HepG2 (cell line): ENCODE data around the gene TUG1. TPM values are rescaled to one million over a fixed set of nuclear protein-coding genes. Genes with fewer than 3 reads are reported as not detected.

Experiments used
- ATAC-seq: fragments of 200-7000 bp; cut with Tn5 transposase; 3 replicates; pipeline ENCODE4 v1.9.1; 2020; ENCODE audit warnings: mild to moderate bottlenecking, moderate library complexity
- BruUV-seq: library from RNA; stranded (reverse); fragments of 400-500 nt; replicated peaks from 2 replicates; lab custom pipeline; 2021; lab: Mats Ljungman, UMichigan
- CTCF ChIA-PET: fragments of 300-600 bp; formaldehyde crosslinking; extraction: SDS; loops from one replicate; lab custom pipeline; 2021; ENCODE audit warnings: low total read pairs, inconsistent platforms, low intra/inter-chr PET ratio; lab: Yijun Ruan, JAX
- POLR2A ChIA-PET: fragments of 350-600 bp; sonication (Branson Sonifier 250); formaldehyde crosslinking; loops from one replicate; lab custom pipeline; 2020; ENCODE audit warnings: antibody characterized with exemption, inconsistent platforms; lab: Yijun Ruan, JAX
- DNase-seq: peaks from one replicate; pipeline ENCODE4 v3.0.0-alpha.2; 2015; ENCODE audit warnings: low spot score
- FAIRE-seq: peaks from 3 replicates; lab custom pipeline; 2011; peaks lifted over from hg19 to GRCh38; lab: Jason Lieb, UNC
- H2AFZ ChIP-seq: one replicate; pipeline ENCODE4 v1.6.1; 2011; ENCODE audit warnings: low read length, inconsistent platforms
- H3K27ac ChIP-seq: fragments of 300-600 bp; 3 replicates; pipeline ENCODE4 v1.8.0; 2011; ENCODE audit warnings: mixed run types, mild to moderate bottlenecking, mixed read lengths, low read length, inconsistent platforms; ENCODE audit not compliant: insufficient read depth; ENCODE audit errors: extremely low read length
- H3K27me3 ChIP-seq, 2 experiments: fragments of 200-600 bp in 1 of 2; 2 replicates in 1 of 2; 3 replicates in 1 of 2; pipeline versions ENCODE4 v1.6.0 to v1.8.0; 2011; ENCODE audit warnings: low read length in 2 of 2, mild to moderate bottlenecking in 2 of 2, moderate library complexity in 2 of 2, inconsistent platforms in 1 of 2; ENCODE audit not compliant: insufficient read depth in 2 of 2, control insufficient read depth in 1 of 2
- H3K36me3 ChIP-seq, 2 experiments: fragments of 200-600 bp in 1 of 2; replicated peaks in 1 of 2; 2 replicates in 1 of 2; 3 replicates in 1 of 2; pipeline versions ENCODE4 v1.5.1 to v1.8.0; 2011; ENCODE audit warnings: low read length in 2 of 2, inconsistent platforms in 1 of 2; ENCODE audit not compliant: insufficient read depth in 2 of 2, control insufficient read depth in 1 of 2
- H3K4me1 ChIP-seq: 2 replicates; pipeline ENCODE4 v1.5.1; 2012; ENCODE audit warnings: low read length, inconsistent platforms; ENCODE audit not compliant: insufficient read depth
- H3K4me2 ChIP-seq: 2 replicates; pipeline ENCODE4 v1.6.0; 2011; ENCODE audit warnings: low read depth, low read length, inconsistent platforms
- H3K4me3 ChIP-seq, 3 experiments: fragments of 200-600 bp in 1 of 3; sonication (generic), shearing (Covaris generic) in 1 of 3; replicated peaks in 1 of 3; 2 replicates each; pipeline ENCODE4 v1.5.1; 2011 to 2016; ENCODE audit warnings: low read length in 3 of 3, inconsistent platforms in 2 of 3, low read depth in 2 of 3, mild to moderate bottlenecking in 2 of 3, control low read depth in 1 of 3, mixed read lengths in 1 of 3; ENCODE audit not compliant: insufficient read depth in 1 of 3
- H3K79me2 ChIP-seq: one replicate; pipeline ENCODE4 v1.6.1; 2011; ENCODE audit warnings: low read length, inconsistent platforms; ENCODE audit not compliant: insufficient read depth
- H3K9ac ChIP-seq: 2 replicates; pipeline ENCODE4 v1.6.0; 2011; ENCODE audit warnings: mild to moderate bottlenecking, low read depth, low read length, inconsistent platforms; ENCODE audit not compliant: insufficient read depth
- H3K9me3 ChIP-seq: 2 replicates; pipeline ENCODE4 v1.5.1; 2012; ENCODE audit warnings: mild to moderate bottlenecking, low read length
- H4K20me1 ChIP-seq: 2 replicates; pipeline ENCODE4 v1.6.0; 2011; ENCODE audit warnings: inconsistent platforms, mild to moderate bottlenecking, low read length, moderate library complexity; ENCODE audit not compliant: insufficient read depth
- FOSL1 ChIP-seq: sonication (generic); formaldehyde crosslinking; IDR thresholded peaks from 2 replicates; pipeline ENCODE4 v1.9.0; 2021; ENCODE audit warnings: missing genetic modification reagents, borderline replicate concordance
- GABPB1 ChIP-seq: IDR thresholded peaks from 2 replicates; pipeline ENCODE4 v1.6.1; 2016; ENCODE audit warnings: mild to moderate bottlenecking, missing genetic modification reagents, moderate library complexity, missing compliant biosample characterization
- GZF1 ChIP-seq: sonication (generic); formaldehyde crosslinking; IDR thresholded peaks from 2 replicates; pipeline ENCODE4 v1.5.1; 2020; ENCODE audit warnings: mild to moderate bottlenecking, missing genetic modification reagents
- HNRNPUL1 ChIP-seq: fragments of 200-400 bp; formaldehyde crosslinking; IDR thresholded peaks from 2 replicates; pipeline ENCODE4 v1.6.1; 2017; ENCODE audit warnings: low read depth, mild to moderate bottlenecking, low read length, moderate library complexity
- KLF6 ChIP-seq: IDR thresholded peaks from 2 replicates; pipeline ENCODE4 v1.8.0; 2016; ENCODE audit warnings: missing biosample characterization, missing genetic modification reagents
- PITX1 ChIP-seq: sonication (generic); formaldehyde crosslinking; IDR thresholded peaks from 2 replicates; pipeline ENCODE4 v1.5.1; 2020; ENCODE audit warnings: mild to moderate bottlenecking, missing genetic modification reagents
- REPIN1 ChIP-seq: sonication (generic); formaldehyde crosslinking; IDR thresholded peaks from 2 replicates; pipeline ENCODE4 v1.8.0; 2022; ENCODE audit warnings: missing genetic modification reagents, low read depth, mild to moderate bottlenecking, borderline replicate concordance
- ZFP36L1 ChIP-seq: sonication (generic); formaldehyde crosslinking; IDR thresholded peaks from 2 replicates; pipeline ENCODE4 v1.8.0; 2022; ENCODE audit warnings: mild to moderate bottlenecking, missing genetic modification reagents, moderate library complexity
- ZKSCAN1 ChIP-seq: fragments of 150-350 bp; IDR thresholded peaks from 2 replicates; pipeline ENCODE4 v1.6.1; 2014; ENCODE audit warnings: low read length
- ZNF138 ChIP-seq: sonication (generic); formaldehyde crosslinking; IDR thresholded peaks from 2 replicates; pipeline ENCODE4 v1.5.0; 2020; ENCODE audit warnings: mild to moderate bottlenecking, low read depth, missing genetic modification reagents
- ZNF574 ChIP-seq: sonication (generic); formaldehyde crosslinking; IDR thresholded peaks from 2 replicates; pipeline ENCODE4 v1.4.0; 2020; ENCODE audit warnings: missing genetic modification reagents
- ZNF850 ChIP-seq: sonication (generic); formaldehyde crosslinking; conservative IDR thresholded peaks from 2 replicates; pipeline ENCODE4 v1.9.0; 2021; ENCODE audit warnings: mild to moderate bottlenecking, missing genetic modification reagents
- WGBS: methylation state at CpG from one replicate; pipeline ENCODE4 v1.1.6; 2017; ENCODE audit warnings: low lambda C conversion rate; 5-methylcytosine and 5-hydroxymethylcytosine counted together
- in situ Hi-C: cut with HindIII; loops from 2 replicates; pipeline ENCODE4 v1.10.0; 2017; ENCODE audit warnings: low pct_unique_long_range_greater_than_20kb; ENCODE audit not compliant: extremely low pct_ligation_motif_present
- intact Hi-C: fragments of 100-400 bp; cut with micrococcal nuclease; formaldehyde crosslinking; loops from one replicate; pipeline ENCODE4 v1.10.0; 2022; ENCODE audit not compliant: unreplicated experiment
- polyA plus RNA-seq, 8 experiments: library from polyadenylated mRNA; depleted of rRNA in 3 of 8; stranded (reverse) in 7 of 8; unstranded in 1 of 8; fragments of >200 nt; fragmentation: Illumina TruSeq in 4 of 8; extraction: Trizol in 4 of 8; gene quantifications; 2 replicates each; pipeline versions ENCODE4 v1.2.1 to v1.2.3, GENCODE V29; 2011 to 2016; ENCODE audit warnings: low read depth in 4 of 8, missing spikeins in 1 of 8, mixed read lengths in 1 of 8; ENCODE audit not compliant: insufficient read depth in 1 of 8
- total RNA-seq, 5 experiments: library from RNA; depleted of rRNA; stranded (reverse); fragments of >200 nt; fragmentation: Illumina TruSeq; extraction: Trizol; gene quantifications; 2 replicates each; pipeline ENCODE4 v1.2.3, GENCODE V29; 2016; ENCODE audit warnings: low read depth in 1 of 5

The TUG1 gene
- total and polyA plus RNA-seq, 2 of the 13 experiments (the other 11 are each of a cell fraction or from before 2014, with no cell fraction given): 35.2 to 122 TPM

- CTCF ChIA-PET: no interaction called here
- H3K4me2 ChIP-seq: no peak overlapping the region
- DNase-seq (no peak), ATAC-seq (no peak), FAIRE-seq (no peak)
- no peak overlapping the region for H2AFZ ChIP-seq
- BruUV-seq: no TSS peak
- H4K20me1 ChIP-seq: no peaks in the 10 kb centered on the region
- H3K9ac ChIP-seq: no peak overlapping the region
- TF ChIP-seq GABPB1 (CRISPR knock-in tag): no peak
- no peak for TF ChIP-seq ZNF138
- no peak for TF ChIP-seq GZF1 (CRISPR knock-in tag)
- TF ChIP-seq KLF6: no peak
- no peak for TF ChIP-seq ZNF574 (CRISPR knock-in tag)
- no peak for TF ChIP-seq PITX1 (CRISPR knock-in tag)
- no peak for TF ChIP-seq ZKSCAN1
- H3K27me3 ChIP-seq: no peaks in the 10 kb centered on the region
- 99% methylated on average over 11 of the region's 11 CpGs for WGBS
- H3K4me3 ChIP-seq: no peak overlapping the region
- H3K27ac ChIP-seq: no peak overlapping the region
- in situ Hi-C loops (no loop called here), intact Hi-C loops (no loop called here)
- POLR2A ChIA-PET: no interaction called here
- H3K4me1 ChIP-seq: no peaks in the 10 kb centered on the region
- no peaks in the 10 kb centered on the region for H3K9me3 ChIP-seq
- peaks cover 45 to 94% of the 10 kb centered on the region in 2 experiments for H3K36me3 ChIP-seq
- H3K79me2 ChIP-seq: no peaks in the 10 kb centered on the region
Measured at GRCh38 chr22:30941363-30941740, 27.7 kb upstream of the TUG1 start.

- TF ChIP-seq FOSL1 (CRISPR knock-in tag): no peak
- TF ChIP-seq HNRNPUL1: no peak
- no peak for TF ChIP-seq ZFP36L1 (CRISPR knock-in tag)
- TF ChIP-seq REPIN1 (CRISPR knock-in tag): no peak
- TF ChIP-seq ZNF850 (CRISPR knock-in tag): no peak
- Histone ChIP-seq H2AFZ (no peak overlapping the region), H3K4me3 (no peak overlapping the region), H3K36me3 (peaks cover 46 to 95% of the 10 kb centered on the region in 2 experiments), H3K4me1 (no peaks in the 10 kb centered on the region), H3K27me3 (no peaks in the 10 kb centered on the region), H4K20me1 (no peaks in the 10 kb centered on the region), H3K9me3 (no peaks in the 10 kb centered on the region), H3K4me2 (no peak overlapping the region), H3K79me2 (no peaks in the 10 kb centered on the region), H3K27ac (no peak overlapping the region), H3K9ac (no peak overlapping the region)
- WGBS: 96% methylated on average over 3 of the region's 3 CpGs
- ChIA-PET CTCF (no interaction called here), POLR2A (no interaction called here)
- intact Hi-C loops (no loop called here), in situ Hi-C loops (no loop called here)
- FAIRE-seq (no peak), ATAC-seq (no peak), DNase-seq (no peak)
- BruUV-seq: no TSS peak
Measured at GRCh38 chr22:30943368-30943767, 25.7 kb upstream of the TUG1 start.
